ENCODE measurements around the gene LRBA. TPM values are rescaled to one million over a fixed set of nuclear protein-coding genes. Genes with fewer than 3 reads are reported as not detected.

Gene LRBA
- total and polyA plus RNA-seq, 9 of the 15 experiments (the other 6 are each of a cell fraction or from before 2014, with no cell fraction given), result 24.2 to 88.7 (median 59.7) TPM

DNA sequence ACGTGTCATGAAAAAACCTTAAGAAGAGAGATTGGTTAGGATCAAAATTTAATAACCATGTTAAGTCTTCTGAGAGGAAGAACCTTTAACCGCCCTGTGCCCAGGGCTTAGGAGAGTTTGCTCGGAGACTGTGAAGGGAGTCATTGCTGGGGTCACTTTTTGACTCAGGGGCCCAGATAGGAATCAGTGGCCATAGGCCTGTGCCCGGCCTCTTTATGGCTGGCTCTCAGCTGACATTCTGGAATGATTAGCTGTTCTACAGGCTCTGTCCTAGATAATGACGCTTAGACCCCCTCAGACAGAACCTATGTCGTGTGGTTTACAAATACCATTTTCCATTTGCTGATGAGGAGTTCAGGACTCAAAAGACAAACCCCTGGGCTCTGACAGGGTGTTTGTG lies 762.8 kb downstream of the LRBA start:
- H3K9me3 ChIP-seq (replicated peaks; ENCODE audit: control insufficient read depth, insufficient read depth, low read depth, low read length), result no peaks in the 10 kb centered on the region
- intact Hi-C loops (cut with micrococcal nuclease), result no loop called here
- H3K4me1 ChIP-seq (replicated peaks in 1 of 2; ENCODE audit: control insufficient read depth in 2 of 2, insufficient read depth in 2 of 2, low read length in 2 of 2), result peaks cover 0 to 7% of the 10 kb centered on the region in 2 experiments; a peak in 3 of 5 replicates
- no peaks in the 10 kb centered on the region for H3K79me2 ChIP-seq (ENCODE audit: control insufficient read depth, insufficient read depth, low read length)
- ATAC-seq (no peak), DNase-seq (ENCODE audit: extremely low read depth in 1 of 4, low spot score in 3 of 4) (no peak), FAIRE-seq (no peak)
- H2AFZ ChIP-seq (ENCODE audit: low read depth, low read length), result no peak overlapping the region
- no peak for TF ChIP-seq POLR2H (tag; IDR thresholded peaks at IDR 0.05; ENCODE audit: low read depth)
- TF ChIP-seq MYC (IDR thresholded peaks at IDR 0.05; ENCODE audit: low read depth, low read length), result no peak
- TF ChIP-seq MYC (CRISPR knock-in tag; IDR thresholded peaks at IDR 0.05; ENCODE audit: borderline replicate concordance, low read depth), result no peak
- TF ChIP-seq POLR3G (IDR thresholded peaks at IDR 0.05; ENCODE audit: extremely low read depth, insufficient read length, insufficient replicate concordance), result no peak
- no peak for TF ChIP-seq E2F3 (CRISPR knock-in tag; IDR thresholded peaks at IDR 0.05)
- TF ChIP-seq L3MBTL2 (IDR thresholded peaks at IDR 0.05), result no peak
- no peak for TF ChIP-seq TAF1 (IDR thresholded peaks at IDR 0.05; ENCODE audit: control insufficient read depth, extremely low read depth, insufficient read depth, low read length, severe bottlenecking)
- no peak for TF ChIP-seq ZZZ3 (IDR thresholded peaks at IDR 0.05)
- no peak for TF ChIP-seq STAT5A (IDR thresholded peaks at IDR 0.05; ENCODE audit: borderline replicate concordance, low read length)
- no peak for TF ChIP-seq ZFP36 (IDR thresholded peaks at IDR 0.05; ENCODE audit: low read depth, low read length, partially characterized antibody)
- TF ChIP-seq, protein P1, sequence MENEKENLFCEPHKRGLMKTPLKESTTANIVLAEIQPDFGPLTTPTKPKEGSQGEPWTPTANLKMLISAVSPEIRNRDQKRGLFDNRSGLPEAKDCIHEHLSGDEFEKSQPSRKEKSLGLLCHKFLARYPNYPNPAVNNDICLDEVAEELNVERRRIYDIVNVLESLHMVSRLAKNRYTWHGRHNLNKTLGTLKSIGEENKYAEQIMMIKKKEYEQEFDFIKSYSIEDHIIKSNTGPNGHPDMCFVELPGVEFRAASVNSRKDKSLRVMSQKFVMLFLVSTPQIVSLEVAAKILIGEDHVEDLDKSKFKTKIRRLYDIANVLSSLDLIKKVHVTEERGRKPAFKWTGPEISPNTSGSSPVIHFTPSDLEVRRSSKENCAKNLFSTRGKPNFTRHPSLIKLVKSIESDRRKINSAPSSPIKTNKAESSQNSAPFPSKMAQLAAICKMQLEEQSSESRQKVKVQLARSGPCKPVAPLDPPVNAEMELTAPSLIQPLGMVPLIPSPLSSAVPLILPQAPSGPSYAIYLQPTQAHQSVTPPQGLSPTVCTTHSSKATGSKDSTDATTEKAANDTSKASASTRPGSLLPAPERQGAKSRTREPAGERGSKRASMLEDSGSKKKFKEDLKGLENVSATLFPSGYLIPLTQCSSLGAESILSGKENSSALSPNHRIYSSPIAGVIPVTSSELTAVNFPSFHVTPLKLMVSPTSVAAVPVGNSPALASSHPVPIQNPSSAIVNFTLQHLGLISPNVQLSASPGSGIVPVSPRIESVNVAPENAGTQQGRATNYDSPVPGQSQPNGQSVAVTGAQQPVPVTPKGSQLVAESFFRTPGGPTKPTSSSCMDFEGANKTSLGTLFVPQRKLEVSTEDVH (IDR thresholded peaks at IDR 0.05; ENCODE audit: low read depth, partially characterized antibody), result no peak
- TF ChIP-seq SP2 (IDR thresholded peaks at IDR 0.05; ENCODE audit: extremely low read depth, low read depth, low read length, poor library complexity, severe bottlenecking), result no peak
- no peak for TF ChIP-seq FOXJ2 (tag; IDR thresholded peaks at IDR 0.05)
- no peak for TF ChIP-seq KLF13 (tag; IDR thresholded peaks at IDR 0.05; ENCODE audit: borderline replicate concordance, low read depth)
- TF ChIP-seq PHF8 (IDR thresholded peaks at IDR 0.05; ENCODE audit: borderline replicate concordance, low read length), result no peak
- TF ChIP-seq ZNF586 (CRISPR knock-in tag; conservative IDR thresholded peaks at IDR 0.05), result no peak
- TF ChIP-seq, protein P2, sequence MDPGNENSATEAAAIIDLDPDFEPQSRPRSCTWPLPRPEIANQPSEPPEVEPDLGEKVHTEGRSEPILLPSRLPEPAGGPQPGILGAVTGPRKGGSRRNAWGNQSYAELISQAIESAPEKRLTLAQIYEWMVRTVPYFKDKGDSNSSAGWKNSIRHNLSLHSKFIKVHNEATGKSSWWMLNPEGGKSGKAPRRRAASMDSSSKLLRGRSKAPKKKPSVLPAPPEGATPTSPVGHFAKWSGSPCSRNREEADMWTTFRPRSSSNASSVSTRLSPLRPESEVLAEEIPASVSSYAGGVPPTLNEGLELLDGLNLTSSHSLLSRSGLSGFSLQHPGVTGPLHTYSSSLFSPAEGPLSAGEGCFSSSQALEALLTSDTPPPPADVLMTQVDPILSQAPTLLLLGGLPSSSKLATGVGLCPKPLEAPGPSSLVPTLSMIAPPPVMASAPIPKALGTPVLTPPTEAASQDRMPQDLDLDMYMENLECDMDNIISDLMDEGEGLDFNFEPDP (CRISPR knock-in tag; IDR thresholded peaks at IDR 0.05), result no peak
- H4K20me1 ChIP-seq (replicated peaks; ENCODE audit: control insufficient read depth, insufficient read depth, low read length), result no peaks in the 10 kb centered on the region
- no peak overlapping the region for H3K4me3 ChIP-seq
- no peak overlapping the region for H3K27ac ChIP-seq (ENCODE audit: extremely low read depth, low read depth, low read length)
- in situ Hi-C loops (cut with MboI), result no loop called here
- H3K9ac ChIP-seq (ENCODE audit: insufficient read depth in 1 of 2, low read depth in 2 of 2, low read length in 2 of 2), result no peak overlapping the region
- H3K9me1 ChIP-seq (ENCODE audit: control insufficient read depth, insufficient read depth, low read length), result no peaks in the 10 kb centered on the region
- ChIA-PET CTCF (ENCODE audit: low intra/inter-chr PET ratio) (no interaction called here), POLR2A (interaction anchor here (0.8 kb wide), 1 partner anchor 129 kb away, joined by 3 read pairs; no protein-coding TSS in a partner anchor)
- no peak overlapping the region for H3K4me2 ChIP-seq (ENCODE audit: insufficient read depth, low read length)
- 21% methylated on average over 6 of the region's 6 CpGs for WGBS (ENCODE audit: insufficient coverage, low coverage, missing lambda C conversion rate)
- no peaks in the 10 kb centered on the region for H3K27me3 ChIP-seq (ENCODE audit: control insufficient read depth in 2 of 2, insufficient read depth in 2 of 2, low read length in 2 of 2)
- no TSS peak for BruUV-seq (replicated peaks)
- no peaks in the 10 kb centered on the region for H3K36me3 ChIP-seq (ENCODE audit: control insufficient read depth, insufficient read depth, low read length)

Data from K562 (cell line).